Gastrocnemius medialis (tissue), 4 donors: ENCODE measurements around the gene SKI. TPM values are rescaled to one million over a fixed set of nuclear protein-coding genes. Genes with fewer than 3 reads are reported as not detected.
A peak's percentile ranks its signal among the peaks of the same experiment; 100 is the strongest.

Experiments
- ATAC-seq, 2 donors: fragments of 150-250 bp; one replicate each; pipeline ENCODE4 v1.9.1; 2016
- DNase-seq, 2 donors: peaks; one replicate each; pipeline ENCODE4 v3.0.0-alpha.2; 2019
- H3K27ac ChIP-seq, 4 donors: fragments of 200-600 bp; sonication (generic); 1 replicate in 1 of 4; 2 replicates in 3 of 4; pipeline ENCODE4 v1.5.1; 2016 to 2018; ENCODE audit warnings: mild to moderate bottlenecking in 2 of 4, moderate library complexity in 1 of 4
- H3K27me3 ChIP-seq, 3 donors: fragments of 200-600 bp; sonication (generic) in 2 of 3; 1 replicate in 1 of 3; 2 replicates in 2 of 3; pipeline versions ENCODE4 v1.5.1 to v1.6.0; 2016 to 2019; ENCODE audit warnings: mild to moderate bottlenecking in 1 of 3, moderate library complexity in 1 of 3
- H3K36me3 ChIP-seq, 2 donors: fragments of 200-600 bp; sonication (generic) in 1 of 2; one replicate each; pipeline ENCODE4 v1.5.1; 2017 to 2018
- H3K4me1 ChIP-seq, 2 donors: fragments of 200-600 bp; sonication (generic) in 1 of 2; one replicate each; pipeline ENCODE4 v1.5.1; 2016 to 2017; ENCODE audit warnings: mild to moderate bottlenecking in 2 of 2
- H3K4me3 ChIP-seq, 4 donors: fragments of 200-600 bp; sonication (generic) in 3 of 4; 1 replicate in 1 of 4; 2 replicates in 3 of 4; pipeline ENCODE4 v1.5.1; 2016 to 2019; ENCODE audit warnings: mild to moderate bottlenecking in 2 of 4
- H3K9me3 ChIP-seq, 3 donors: fragments of 200-600 bp; sonication (generic) in 2 of 3; 1 replicate in 1 of 3; 2 replicates in 2 of 3; pipeline ENCODE4 v1.5.1; 2016 to 2019
- POLR2A ChIP-seq, 2 donors: fragments of 450-650 bp; IDR thresholded peaks; one replicate each; pipeline ENCODE4 v1.6.1; 2017; ENCODE audit warnings: antibody characterized with exemption in 2 of 2, mild to moderate bottlenecking in 2 of 2, moderate library complexity in 2 of 2
- in situ Hi-C, 4 donors: fragments of 200-750 bp; cut with MboI; loops; one replicate each; pipeline versions ENCODE4 v1.15.0 to v1.8.0; 2017; ENCODE audit warnings: low sequenced_read_pairs in 4 of 4
- intact Hi-C: fragments of 100-400 bp; cut with DNase I; formaldehyde crosslinking; loops from one replicate; pipeline ENCODE4 v1.15.1; 2023; ENCODE audit warnings: low total_unique reads
- total RNA-seq, 4 donors: library from RNA; depleted of rRNA; stranded (reverse); fragments of >200 nt; gene quantifications; one replicate each; pipeline versions ENCODE4 v1.1.0 to v1.2.3, GENCODE V29; 2016
- TF ChIP-seq, protein P1 (sequence below), 5 experiments: fragments of 450-650 bp in 3 of 5; fragments of 200-600 bp in 2 of 5; sonication (generic) in 2 of 5; IDR thresholded peaks in 4 of 5; conservative IDR thresholded peaks in 1 of 5; 1 replicate in 4 of 5; 2 replicates in 1 of 5; pipeline ENCODE4 v1.5.1; 2016 to 2019; ENCODE audit warnings: antibody characterized with exemption in 5 of 5, mild to moderate bottlenecking in 3 of 5, moderate library complexity in 3 of 5

SKI gene
- total RNA-seq = 10 to 100 TPM in 3 of 4 donors, 1 to 10 TPM in 1; 7.8 to 32.2 (median 22.4) TPM

DNA sequence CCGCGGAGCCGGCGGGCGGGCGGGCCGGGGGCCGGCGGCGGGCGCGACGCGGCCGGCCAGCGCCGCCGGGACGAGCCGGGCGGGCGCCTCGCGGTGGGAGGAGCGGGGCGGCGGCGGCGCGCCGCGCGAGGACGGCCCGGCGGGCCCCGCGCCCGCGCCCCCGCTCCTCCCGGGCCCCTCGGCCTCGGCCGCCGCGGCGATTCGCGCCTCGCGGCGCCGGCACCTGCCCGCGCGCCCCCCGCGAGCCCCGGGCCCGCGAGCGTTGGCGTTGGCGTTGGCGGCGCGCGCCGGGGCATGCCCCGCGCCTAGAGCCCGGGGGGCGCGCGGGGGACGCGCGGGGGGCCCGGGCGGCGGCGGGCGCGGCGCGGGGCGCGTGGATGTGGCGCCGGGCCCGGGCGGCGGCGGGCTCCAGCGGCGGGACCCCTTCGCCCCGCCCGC is at the start of gene SKI:
Gene SKI (plus strand): TSS at position 163 of the 438 bp plus-strand sequence. CDS start 448 bp downstream, outside the sequence.
- in situ Hi-C loops = no loop called here
- no peak for DNase-seq

DNA sequence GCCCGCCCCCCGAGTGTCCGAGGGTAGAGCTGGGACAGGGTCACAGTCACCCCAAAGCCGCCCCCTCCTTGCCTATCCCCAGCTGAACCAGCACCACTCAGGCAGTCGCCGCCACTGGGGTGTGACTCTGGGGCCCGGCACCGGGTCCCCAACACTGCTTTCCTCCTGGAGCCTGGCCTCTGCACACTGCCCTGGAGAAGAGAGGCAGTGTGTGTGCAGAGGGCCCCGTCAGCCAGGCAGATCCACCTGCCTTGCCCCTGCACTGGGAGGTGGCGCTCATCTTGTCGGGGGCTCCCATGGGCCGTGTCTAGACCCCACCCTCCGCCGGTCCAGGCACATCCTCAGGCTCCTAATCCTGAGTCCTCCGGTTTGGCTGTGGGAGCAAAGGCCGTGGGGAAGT is 49.2 kb upstream of the SKI start:
- no peak for DNase-seq
- no peak for ATAC-seq
- Histone ChIP-seq H3K4me1 (peaks cover 0 to 6% of the 10 kb centered on the region in 2 donors), H3K9me3 (no peaks in the 10 kb centered on the region), H3K4me3 (no peak overlapping the region), H3K27me3 (no peaks in the 10 kb centered on the region), H3K36me3 (no peaks in the 10 kb centered on the region), H3K27ac (no peak overlapping the region)
- intact Hi-C loops = no loop called here
- in situ Hi-C loops = loop anchor here in 2 of 4 donors (25.0 kb wide), 1 partner anchor 408 kb away; the partner anchor contains the start of gene PRXL2B (in 2 of the 2)
- TF ChIP-seq, protein P1, sequence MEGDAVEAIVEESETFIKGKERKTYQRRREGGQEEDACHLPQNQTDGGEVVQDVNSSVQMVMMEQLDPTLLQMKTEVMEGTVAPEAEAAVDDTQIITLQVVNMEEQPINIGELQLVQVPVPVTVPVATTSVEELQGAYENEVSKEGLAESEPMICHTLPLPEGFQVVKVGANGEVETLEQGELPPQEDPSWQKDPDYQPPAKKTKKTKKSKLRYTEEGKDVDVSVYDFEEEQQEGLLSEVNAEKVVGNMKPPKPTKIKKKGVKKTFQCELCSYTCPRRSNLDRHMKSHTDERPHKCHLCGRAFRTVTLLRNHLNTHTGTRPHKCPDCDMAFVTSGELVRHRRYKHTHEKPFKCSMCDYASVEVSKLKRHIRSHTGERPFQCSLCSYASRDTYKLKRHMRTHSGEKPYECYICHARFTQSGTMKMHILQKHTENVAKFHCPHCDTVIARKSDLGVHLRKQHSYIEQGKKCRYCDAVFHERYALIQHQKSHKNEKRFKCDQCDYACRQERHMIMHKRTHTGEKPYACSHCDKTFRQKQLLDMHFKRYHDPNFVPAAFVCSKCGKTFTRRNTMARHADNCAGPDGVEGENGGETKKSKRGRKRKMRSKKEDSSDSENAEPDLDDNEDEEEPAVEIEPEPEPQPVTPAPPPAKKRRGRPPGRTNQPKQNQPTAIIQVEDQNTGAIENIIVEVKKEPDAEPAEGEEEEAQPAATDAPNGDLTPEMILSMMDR (IDR thresholded peaks at IDR 0.05 in 4 of 5, conservative IDR thresholded peaks at IDR 0.05 in 1 of 5) = no peak
- no peak for TF ChIP-seq POLR2A (IDR thresholded peaks at IDR 0.05)

More for the DNA sequence above, at the start of gene SKI:
- peak within 1 kb of the TSS; percentile 67 to 92 (median 78) for H3K4me3 ChIP-seq
- intact Hi-C loops = loop anchor here (2.0 kb wide), 1 partner anchor 29 kb away; no protein-coding TSS in a partner anchor
- peaks cover 38 to 39% of the 10 kb centered on the region in 2 donors for H3K4me1 ChIP-seq
- H3K9me3 ChIP-seq = no peaks in the 10 kb centered on the region
- H3K27me3 ChIP-seq = no peaks in the 10 kb centered on the region
- H3K36me3 ChIP-seq = no peaks in the 10 kb centered on the region
- ATAC-seq = no peak
- TF ChIP-seq POLR2A (IDR thresholded peaks at IDR 0.05) = no peak
- TF ChIP-seq, protein P1 (IDR thresholded peaks at IDR 0.05 in 4 of 5, conservative IDR thresholded peaks at IDR 0.05 in 1 of 5) = no peak
- peak within 1 kb of the TSS; percentile 92 to 100 (median 98) for H3K27ac ChIP-seq

DNA sequence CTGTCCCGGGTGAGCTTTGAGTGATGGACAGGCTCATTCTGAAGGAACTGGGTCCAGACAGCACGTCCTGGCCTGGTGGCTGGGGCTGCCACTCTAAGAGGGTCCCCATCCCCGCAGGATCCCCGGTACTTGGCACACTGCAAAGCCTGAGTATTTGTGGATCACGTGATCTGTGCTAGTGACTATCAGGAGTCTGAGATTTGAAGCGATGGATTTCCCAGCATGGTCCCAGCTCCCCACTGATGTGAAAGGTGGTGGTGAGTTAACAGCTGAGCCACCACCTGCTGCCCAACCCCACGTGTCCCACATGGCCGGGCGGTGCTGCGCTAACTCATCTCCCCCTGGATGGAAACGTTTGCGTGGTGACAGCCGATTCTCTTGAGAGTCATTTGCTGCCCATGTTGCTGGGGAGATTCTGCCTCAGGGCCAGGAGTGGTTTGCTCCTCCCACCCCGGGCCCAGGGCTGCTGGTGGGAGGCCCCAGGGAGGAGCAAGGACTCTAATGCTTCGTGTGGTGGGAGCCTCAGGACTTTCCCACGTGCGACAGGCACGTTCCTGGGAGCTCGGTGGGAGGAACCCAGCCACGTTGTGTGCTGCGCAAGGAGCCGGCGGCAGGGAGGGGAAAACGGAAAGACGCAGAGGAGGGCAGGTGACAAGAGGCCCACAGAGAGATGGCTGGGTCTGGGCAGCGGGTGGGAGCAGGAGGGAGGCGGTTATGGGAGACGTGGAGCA is 48.7 kb upstream of the SKI start:
- no peak for ATAC-seq
- no peak overlapping the region for H3K27ac ChIP-seq

DNA sequence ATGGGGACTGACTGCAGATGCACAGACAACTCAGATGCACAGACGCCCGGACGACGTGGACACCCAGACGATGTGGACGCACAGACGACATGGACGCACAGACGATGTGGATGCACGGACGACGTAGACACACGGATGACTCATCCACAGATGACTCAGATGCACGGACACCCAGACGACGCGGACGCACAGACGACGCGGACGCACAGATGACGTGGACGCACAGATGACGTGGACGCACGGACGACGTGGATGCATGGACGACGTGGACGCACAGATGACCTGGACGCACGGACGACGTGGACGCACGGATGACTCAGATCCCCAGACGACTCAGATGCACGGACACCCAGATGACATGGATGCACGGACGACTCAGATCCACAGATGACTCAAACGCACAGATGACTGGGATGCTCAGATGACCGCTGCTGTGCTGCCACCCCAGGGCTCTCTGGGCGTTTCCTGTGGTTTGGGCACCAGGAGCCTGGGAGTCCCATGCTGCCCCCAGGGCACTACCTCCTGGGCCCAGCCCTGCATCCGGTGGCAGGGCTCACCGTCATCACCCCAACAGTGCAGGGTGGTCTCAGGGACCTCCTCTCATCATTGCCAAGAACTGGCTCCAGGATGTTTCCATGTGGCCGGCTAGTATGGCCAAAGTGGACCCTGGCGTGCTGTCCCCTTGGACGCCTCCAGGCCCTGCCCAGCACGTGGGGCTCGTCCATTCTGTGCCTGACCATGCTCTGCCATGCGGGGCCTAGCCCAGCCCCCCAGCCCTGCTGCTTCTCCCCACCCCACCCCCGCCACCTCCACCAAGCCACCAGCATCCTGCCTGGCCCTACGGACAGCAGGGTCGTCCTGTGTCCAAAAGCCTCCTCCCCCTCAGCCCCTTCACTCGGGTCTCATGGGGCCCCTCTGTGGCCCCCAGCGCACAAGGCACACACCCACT is 47.5 kb upstream of the SKI start:
- in situ Hi-C loops (loop anchor here in 2 of 4 donors (25.0 kb wide), 1 partner anchor 407 kb away; the partner anchor contains the start of gene PRXL2B (in 2 of the 2)), intact Hi-C loops (no loop called here)
- Histone ChIP-seq H3K9me3 (no peaks in the 10 kb centered on the region), H3K27ac (no peak overlapping the region), H3K36me3 (peaks cover 0 to 4% of the 10 kb centered on the region in 2 donors), H3K4me1 (no peaks in the 10 kb centered on the region), H3K27me3 (no peaks in the 10 kb centered on the region), H3K4me3 (no peak overlapping the region)
- DNase-seq (no peak), ATAC-seq (no peak)
- TF ChIP-seq, protein P1 (IDR thresholded peaks at IDR 0.05 in 4 of 5, conservative IDR thresholded peaks at IDR 0.05 in 1 of 5) = no peak
- no peak for TF ChIP-seq POLR2A (IDR thresholded peaks at IDR 0.05)

More for the DNA sequence above, 48.7 kb upstream of the SKI start:
- no peaks in the 10 kb centered on the region for H3K27me3 ChIP-seq
- H3K4me3 ChIP-seq = no peak overlapping the region
- no peaks in the 10 kb centered on the region for H3K9me3 ChIP-seq
- TF ChIP-seq, protein P1 (IDR thresholded peaks at IDR 0.05 in 4 of 5, conservative IDR thresholded peaks at IDR 0.05 in 1 of 5) = no peak
- no peak for TF ChIP-seq POLR2A (IDR thresholded peaks at IDR 0.05)
- peaks cover 0 to 5% of the 10 kb centered on the region in 2 donors for H3K4me1 ChIP-seq
- in situ Hi-C loops (loop anchor here in 2 of 4 donors (25.0 kb wide), 1 partner anchor 408 kb away; the partner anchor contains the start of gene PRXL2B (in 2 of the 2)), intact Hi-C loops (no loop called here)
- DNase-seq = no peak
- no peaks in the 10 kb centered on the region for H3K36me3 ChIP-seq
